Prostate gland (tissue), 2 donors: ENCODE data around the gene CPED1. TPM values are rescaled to one million over a fixed set of nuclear protein-coding genes. Genes with fewer than 3 reads are reported as not detected.

Experiments
- DNase-seq: peaks from one replicate; pipeline ENCODE4 v3.0.0-alpha.2; 2019; ENCODE audit warnings: low spot score
- H3K27ac ChIP-seq, 2 donors: fragments of 200-600 bp; sonication (generic); 2 replicates each; pipeline ENCODE4 v1.5.1; 2017 to 2019
- H3K27me3 ChIP-seq: fragments of 200-600 bp; sonication (generic); replicated peaks from 2 replicates; pipeline ENCODE4 v1.5.1; 2019; ENCODE audit not compliant: insufficient read depth
- H3K36me3 ChIP-seq, 2 donors: fragments of 200-600 bp; sonication (generic); 1 replicate in 1 of 2; 2 replicates in 1 of 2; pipeline versions ENCODE4 v1.5.1 to v1.8.1; 2017 to 2019
- H3K4me1 ChIP-seq: fragments of 200-600 bp; sonication (generic); replicated peaks from 2 replicates; pipeline ENCODE4 v1.5.1; 2019
- H3K4me3 ChIP-seq, 2 donors: fragments of 200-600 bp; sonication (generic); 2 replicates each; pipeline ENCODE4 v1.5.1; 2017 to 2019
- H3K9me3 ChIP-seq: fragments of 200-600 bp; sonication (generic); 2 replicates; pipeline ENCODE4 v1.5.1; 2017
- POLR2A ChIP-seq: fragments of 450-650 bp; IDR thresholded peaks from one replicate; pipeline ENCODE4 v1.6.1; 2016; ENCODE audit warnings: antibody characterized with exemption, mild to moderate bottlenecking
- POLR2AphosphoS5 ChIP-seq: sonication (generic); formaldehyde crosslinking; IDR thresholded peaks from one replicate; pipeline ENCODE4 v1.6.1; 2017; ENCODE audit warnings: antibody characterized with exemption
- WGBS: methylation state at CpG from one replicate; pipeline ENCODE4 v1.1.5; 2018; 5-methylcytosine and 5-hydroxymethylcytosine counted together
- intact Hi-C: fragments of 100-400 bp; cut with DNase I; formaldehyde crosslinking; loops from one replicate; pipeline ENCODE4 v1.14.2; 2022
- total RNA-seq, 2 donors: library from RNA; depleted of rRNA; stranded (reverse); fragments of >200 nt; gene quantifications; one replicate each; pipeline ENCODE4 v1.1.0, GENCODE V29; 2016
- TF ChIP-seq, protein P1 (sequence below), 4 experiments: fragments of 200-600 bp in 2 of 4; fragments of 450-650 bp in 2 of 4; sonication (generic) in 2 of 4; IDR thresholded peaks; 1 replicate in 3 of 4; 2 replicates in 1 of 4; pipeline ENCODE4 v1.5.1; 2016 to 2019; ENCODE audit warnings: antibody characterized with exemption in 4 of 4, mild to moderate bottlenecking in 2 of 4, moderate library complexity in 2 of 4

Gene CPED1
- total RNA-seq, 2 donors from 2014 or later: 10.7 to 23.3 TPM

DNA sequence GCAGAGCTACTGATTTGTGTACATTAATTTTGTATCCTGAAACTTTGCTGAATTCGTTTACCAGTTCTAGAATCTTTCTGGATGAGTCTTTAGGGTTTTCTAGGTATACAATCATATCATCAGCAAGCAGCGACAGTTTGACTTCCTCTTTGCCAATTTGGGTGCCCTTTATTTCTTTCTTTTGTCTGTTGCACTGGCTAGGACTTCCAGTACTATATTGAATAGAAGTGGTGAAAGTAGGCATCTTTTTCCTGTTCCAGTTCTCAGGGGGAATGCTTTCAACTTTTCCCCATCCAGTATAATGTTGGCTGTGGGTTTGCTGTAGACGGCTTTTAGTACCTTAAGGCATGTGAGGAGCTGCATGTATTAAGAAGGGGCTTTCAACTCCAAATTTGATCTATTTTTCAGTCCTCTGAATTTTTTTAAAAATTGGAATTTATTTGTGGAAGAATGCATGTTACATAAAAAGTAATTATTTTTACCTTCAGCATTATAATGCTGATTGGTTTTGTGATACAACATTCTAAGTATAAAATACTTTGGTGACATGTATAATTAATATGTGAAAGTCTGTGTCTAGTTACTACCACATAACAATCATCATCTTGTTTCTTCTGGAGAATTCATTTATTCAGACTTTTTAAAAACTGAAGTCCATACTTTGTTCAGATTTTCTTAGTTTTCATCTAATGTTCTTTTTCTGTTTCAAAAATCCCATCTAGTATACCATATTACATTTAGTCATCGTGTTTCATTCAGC, 49.6 kb downstream of the CPED1 start:
- no peak for DNase-seq
- no peaks in the 10 kb centered on the region for H3K9me3 ChIP-seq
- H3K4me1 ChIP-seq: no peaks in the 10 kb centered on the region
- no peak overlapping the region for H3K4me3 ChIP-seq
- WGBS: 88% methylated on average over 4 of the region's 4 CpGs
- TF ChIP-seq POLR2AphosphoS5: no peak
- TF ChIP-seq POLR2A: no peak
- TF ChIP-seq, protein P1, sequence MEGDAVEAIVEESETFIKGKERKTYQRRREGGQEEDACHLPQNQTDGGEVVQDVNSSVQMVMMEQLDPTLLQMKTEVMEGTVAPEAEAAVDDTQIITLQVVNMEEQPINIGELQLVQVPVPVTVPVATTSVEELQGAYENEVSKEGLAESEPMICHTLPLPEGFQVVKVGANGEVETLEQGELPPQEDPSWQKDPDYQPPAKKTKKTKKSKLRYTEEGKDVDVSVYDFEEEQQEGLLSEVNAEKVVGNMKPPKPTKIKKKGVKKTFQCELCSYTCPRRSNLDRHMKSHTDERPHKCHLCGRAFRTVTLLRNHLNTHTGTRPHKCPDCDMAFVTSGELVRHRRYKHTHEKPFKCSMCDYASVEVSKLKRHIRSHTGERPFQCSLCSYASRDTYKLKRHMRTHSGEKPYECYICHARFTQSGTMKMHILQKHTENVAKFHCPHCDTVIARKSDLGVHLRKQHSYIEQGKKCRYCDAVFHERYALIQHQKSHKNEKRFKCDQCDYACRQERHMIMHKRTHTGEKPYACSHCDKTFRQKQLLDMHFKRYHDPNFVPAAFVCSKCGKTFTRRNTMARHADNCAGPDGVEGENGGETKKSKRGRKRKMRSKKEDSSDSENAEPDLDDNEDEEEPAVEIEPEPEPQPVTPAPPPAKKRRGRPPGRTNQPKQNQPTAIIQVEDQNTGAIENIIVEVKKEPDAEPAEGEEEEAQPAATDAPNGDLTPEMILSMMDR (IDR thresholded peaks at IDR 0.05): no peak
- no peaks in the 10 kb centered on the region for H3K27me3 ChIP-seq
- H3K36me3 ChIP-seq: no peaks in the 10 kb centered on the region
- H3K27ac ChIP-seq: no peak overlapping the region
- intact Hi-C loops: no loop called here

DNA sequence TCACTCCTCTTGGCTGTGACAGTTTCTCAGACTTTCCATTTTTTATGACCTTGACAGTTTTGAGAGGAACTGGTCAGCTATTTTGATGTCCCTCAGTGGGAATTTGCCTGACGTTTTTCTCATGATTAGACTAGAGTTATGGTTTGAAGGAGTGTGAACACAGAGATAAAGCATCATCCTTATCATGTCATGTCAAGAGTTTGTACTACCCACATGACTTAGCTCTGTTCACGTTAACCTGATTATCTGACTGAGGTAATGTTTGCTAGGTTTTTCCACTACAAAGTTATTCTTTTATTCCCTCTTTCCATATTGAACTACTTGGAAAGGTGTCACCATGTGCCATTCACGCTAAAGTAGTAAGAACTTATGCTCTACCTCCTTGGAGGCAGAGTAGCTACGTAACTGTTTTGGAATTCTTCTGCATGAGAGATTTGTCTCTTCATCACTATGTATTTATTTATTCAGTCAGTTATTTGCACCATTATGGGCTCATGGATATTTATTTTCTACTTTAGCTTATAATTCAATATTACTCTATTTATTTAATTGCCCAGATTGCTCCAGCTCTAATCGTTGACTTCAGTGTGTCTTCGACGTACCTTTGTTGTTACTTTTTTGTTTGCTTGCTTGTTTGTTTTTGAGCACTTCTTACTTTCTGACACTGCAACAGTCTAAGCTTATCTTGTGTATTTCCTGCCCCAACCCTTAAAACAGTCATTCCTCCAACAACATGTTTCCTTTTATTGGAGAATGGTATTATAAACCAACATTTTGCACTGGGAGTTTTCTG, 50.4 kb downstream of the CPED1 start:
- Histone ChIP-seq H3K4me1 (no peaks in the 10 kb centered on the region), H3K9me3 (no peaks in the 10 kb centered on the region), H3K27ac (no peak overlapping the region), H3K4me3 (no peak overlapping the region), H3K36me3 (no peaks in the 10 kb centered on the region), H3K27me3 (no peaks in the 10 kb centered on the region)
- DNase-seq: no peak
- WGBS: 67% methylated on average over 7 of the region's 7 CpGs
- intact Hi-C loops: no loop called here
- no peak for TF ChIP-seq POLR2AphosphoS5
- no peak for TF ChIP-seq POLR2A
- TF ChIP-seq, protein P1 (IDR thresholded peaks at IDR 0.05): no peak

DNA sequence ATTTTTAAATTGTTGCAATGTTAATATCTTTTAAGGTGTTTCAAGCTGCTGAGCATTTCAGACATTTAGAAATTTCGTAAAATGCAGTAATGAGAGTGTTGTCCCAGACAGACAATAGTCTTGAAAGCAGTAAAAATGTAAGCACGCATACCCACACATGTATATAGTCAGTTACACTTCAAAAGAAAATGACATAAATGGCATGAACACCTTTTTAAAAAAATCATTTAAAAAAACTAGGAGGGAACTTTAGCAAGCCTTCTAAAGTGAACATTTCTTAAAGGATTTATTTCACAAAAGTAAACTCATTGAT, 51.0 kb downstream of the CPED1 start:
- TF ChIP-seq POLR2AphosphoS5 (no peak), POLR2A (no peak)
- TF ChIP-seq, protein P1 (IDR thresholded peaks at IDR 0.05): no peak
- no peak overlapping the region for H3K4me3 ChIP-seq
- no peaks in the 10 kb centered on the region for H3K36me3 ChIP-seq
- no peak overlapping the region for H3K27ac ChIP-seq
- intact Hi-C loops: no loop called here
- H3K27me3 ChIP-seq: no peaks in the 10 kb centered on the region
- H3K9me3 ChIP-seq: no peaks in the 10 kb centered on the region
- WGBS: 93% methylated on average over 2 of the region's 2 CpGs
- DNase-seq: no peak
- no peaks in the 10 kb centered on the region for H3K4me1 ChIP-seq

DNA sequence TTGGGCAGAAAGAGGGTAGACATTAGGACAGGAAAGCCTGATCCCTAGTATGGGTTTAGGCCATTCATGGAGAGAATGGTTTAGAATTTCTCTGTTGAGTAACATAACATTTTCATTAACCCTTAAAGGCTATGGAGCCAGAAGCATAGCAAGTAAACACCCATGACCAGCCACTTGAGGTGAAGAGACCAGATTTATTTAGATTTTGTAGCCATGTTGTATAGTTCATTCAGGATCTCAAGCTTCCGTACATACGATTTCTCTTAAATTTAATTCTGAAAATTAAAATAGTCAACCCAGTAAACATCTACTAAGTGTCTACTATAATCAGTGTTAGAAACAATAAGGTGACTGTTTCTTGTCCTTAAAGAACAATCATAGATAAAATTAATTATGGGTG, 51.5 kb downstream of the CPED1 start:
- intact Hi-C loops: no loop called here
- Histone ChIP-seq H3K4me1 (no peaks in the 10 kb centered on the region), H3K4me3 (no peak overlapping the region), H3K27ac (no peak overlapping the region), H3K27me3 (no peaks in the 10 kb centered on the region), H3K9me3 (no peaks in the 10 kb centered on the region), H3K36me3 (no peaks in the 10 kb centered on the region)
- WGBS: 98% methylated on average over 2 of the region's 2 CpGs
- DNase-seq: no peak
- no peak for TF ChIP-seq POLR2A
- TF ChIP-seq, protein P1 (IDR thresholded peaks at IDR 0.05): no peak
- TF ChIP-seq POLR2AphosphoS5: no peak
